HepG2 (cell line): Measurements from ENCODE around the gene CEP68. TPM values are rescaled to one million over a fixed set of nuclear protein-coding genes. Genes with fewer than 3 reads are reported as not detected.
A peak's percentile ranks its signal among the peaks of the same experiment; 100 is the strongest.

Experiments
- ATAC-seq: fragments of 200-7000 bp; cut with Tn5 transposase; 3 replicates; pipeline ENCODE4 v1.9.1; 2020; ENCODE audit warnings: mild to moderate bottlenecking, moderate library complexity
- BruUV-seq: library from RNA; stranded (reverse); fragments of 400-500 nt; replicated peaks from 2 replicates; lab custom pipeline; 2021; lab: Mats Ljungman, UMichigan
- CTCF ChIA-PET: fragments of 300-600 bp; formaldehyde crosslinking; extraction: SDS; loops from one replicate; lab custom pipeline; 2021; ENCODE audit warnings: low total read pairs, inconsistent platforms, low intra/inter-chr PET ratio; lab: Yijun Ruan, JAX
- POLR2A ChIA-PET: fragments of 350-600 bp; sonication (Branson Sonifier 250); formaldehyde crosslinking; loops from one replicate; lab custom pipeline; 2020; ENCODE audit warnings: antibody characterized with exemption, inconsistent platforms; lab: Yijun Ruan, JAX
- DNase-seq: peaks from one replicate; pipeline ENCODE4 v3.0.0-alpha.2; 2015; ENCODE audit warnings: low spot score
- FAIRE-seq: peaks from 3 replicates; lab custom pipeline; 2011; peaks lifted over from hg19 to GRCh38; lab: Jason Lieb, UNC
- H2AFZ ChIP-seq: one replicate; pipeline ENCODE4 v1.6.1; 2011; ENCODE audit warnings: low read length, inconsistent platforms
- H3K27ac ChIP-seq: fragments of 300-600 bp; 3 replicates; pipeline ENCODE4 v1.8.0; 2011; ENCODE audit warnings: mixed run types, mild to moderate bottlenecking, mixed read lengths, low read length, inconsistent platforms; ENCODE audit not compliant: insufficient read depth; ENCODE audit errors: extremely low read length
- H3K27me3 ChIP-seq, 2 experiments: fragments of 200-600 bp in 1 of 2; 2 replicates in 1 of 2; 3 replicates in 1 of 2; pipeline versions ENCODE4 v1.6.0 to v1.8.0; 2011; ENCODE audit warnings: low read length in 2 of 2, mild to moderate bottlenecking in 2 of 2, moderate library complexity in 2 of 2, inconsistent platforms in 1 of 2; ENCODE audit not compliant: insufficient read depth in 2 of 2, control insufficient read depth in 1 of 2
- H3K36me3 ChIP-seq, 2 experiments: fragments of 200-600 bp in 1 of 2; replicated peaks in 1 of 2; 2 replicates in 1 of 2; 3 replicates in 1 of 2; pipeline versions ENCODE4 v1.5.1 to v1.8.0; 2011; ENCODE audit warnings: low read length in 2 of 2, inconsistent platforms in 1 of 2; ENCODE audit not compliant: insufficient read depth in 2 of 2, control insufficient read depth in 1 of 2
- H3K4me1 ChIP-seq: 2 replicates; pipeline ENCODE4 v1.5.1; 2012; ENCODE audit warnings: low read length, inconsistent platforms; ENCODE audit not compliant: insufficient read depth
- H3K4me2 ChIP-seq: 2 replicates; pipeline ENCODE4 v1.6.0; 2011; ENCODE audit warnings: low read depth, low read length, inconsistent platforms
- H3K4me3 ChIP-seq, 3 experiments: fragments of 200-600 bp in 1 of 3; sonication (generic), shearing (Covaris generic) in 1 of 3; replicated peaks in 1 of 3; 2 replicates each; pipeline ENCODE4 v1.5.1; 2011 to 2016; ENCODE audit warnings: low read length in 3 of 3, inconsistent platforms in 2 of 3, low read depth in 2 of 3, mild to moderate bottlenecking in 2 of 3, control low read depth in 1 of 3, mixed read lengths in 1 of 3; ENCODE audit not compliant: insufficient read depth in 1 of 3
- H3K79me2 ChIP-seq: one replicate; pipeline ENCODE4 v1.6.1; 2011; ENCODE audit warnings: low read length, inconsistent platforms; ENCODE audit not compliant: insufficient read depth
- H3K9ac ChIP-seq: 2 replicates; pipeline ENCODE4 v1.6.0; 2011; ENCODE audit warnings: mild to moderate bottlenecking, low read depth, low read length, inconsistent platforms; ENCODE audit not compliant: insufficient read depth
- H3K9me3 ChIP-seq: 2 replicates; pipeline ENCODE4 v1.5.1; 2012; ENCODE audit warnings: mild to moderate bottlenecking, low read length
- H4K20me1 ChIP-seq: 2 replicates; pipeline ENCODE4 v1.6.0; 2011; ENCODE audit warnings: inconsistent platforms, mild to moderate bottlenecking, low read length, moderate library complexity; ENCODE audit not compliant: insufficient read depth
- ATF5 ChIP-seq: sonication (generic); formaldehyde crosslinking; IDR thresholded peaks from 2 replicates; pipeline ENCODE4 v1.4.0; 2020; ENCODE audit warnings: mild to moderate bottlenecking, low read depth, missing genetic modification reagents
- ATF7-NPFF ChIP-seq: sonication (generic); formaldehyde crosslinking; IDR thresholded peaks from 2 replicates; pipeline ENCODE4 v1.8.1; 2023; ENCODE audit warnings: mild to moderate bottlenecking, low read depth, missing genetic modification reagents, moderate library complexity
- CERS6 ChIP-seq: sonication (generic); formaldehyde crosslinking; IDR thresholded peaks from 2 replicates; pipeline ENCODE4 v1.5.0; 2020; ENCODE audit warnings: missing genetic modification reagents
- DNMT3B ChIP-seq: conservative IDR thresholded peaks from 2 replicates; pipeline ENCODE4 v1.6.1; 2016; ENCODE audit warnings: missing biosample characterization, control low read depth
- FOSL1 ChIP-seq: sonication (generic); formaldehyde crosslinking; IDR thresholded peaks from 2 replicates; pipeline ENCODE4 v1.9.0; 2021; ENCODE audit warnings: missing genetic modification reagents, borderline replicate concordance
- FOXJ3 ChIP-seq: sonication (generic); formaldehyde crosslinking; IDR thresholded peaks from 2 replicates; pipeline ENCODE4 v1.4.0; 2020; ENCODE audit warnings: missing genetic modification reagents, mild to moderate bottlenecking, borderline replicate concordance
- GTF2F1 ChIP-seq: fragments of 150-350 bp; IDR thresholded peaks from 2 replicates; pipeline ENCODE4 v1.6.1; 2014; ENCODE audit warnings: low read length
- HNRNPH1 ChIP-seq: fragments of 200-400 bp; formaldehyde crosslinking; optimal IDR thresholded peaks from 2 replicates; pipeline ENCODE3; 2017; ENCODE audit warnings: mild to moderate bottlenecking, low read depth, low read length
- KDM4B ChIP-seq: sonication (generic); formaldehyde crosslinking; IDR thresholded peaks from 2 replicates; pipeline ENCODE4 v1.4.0; 2020; ENCODE audit warnings: missing genetic modification reagents
- KLF16 ChIP-seq, 2 experiments: sonication (generic) in 1 of 2; formaldehyde crosslinking in 1 of 2; IDR thresholded peaks; 2 replicates each; pipeline versions ENCODE4 v1.6.1 to v1.8.0; 2016 to 2023; ENCODE audit warnings: missing genetic modification reagents in 2 of 2, missing compliant biosample characterization in 1 of 2
- NR0B2 ChIP-seq: sonication (generic); formaldehyde crosslinking; IDR thresholded peaks from 2 replicates; pipeline ENCODE4 v1.4.0; 2020; ENCODE audit warnings: mild to moderate bottlenecking, missing genetic modification reagents
- SETDB1 ChIP-seq: sonication (generic); formaldehyde crosslinking; IDR thresholded peaks from 2 replicates; pipeline ENCODE4 v1.5.1; 2020; ENCODE audit warnings: missing genetic modification reagents, mild to moderate bottlenecking, borderline replicate concordance
- SP140L ChIP-seq: sonication (generic); formaldehyde crosslinking; IDR thresholded peaks from 2 replicates; pipeline ENCODE4 v1.4.0; 2020; ENCODE audit warnings: missing genetic modification reagents, borderline replicate concordance
- SSRP1 ChIP-seq: IDR thresholded peaks from 2 replicates; pipeline ENCODE4 v1.6.1; 2016; ENCODE audit warnings: control low read depth
- SUZ12 ChIP-seq: fragments of 150-350 bp; IDR thresholded peaks from 2 replicates; pipeline ENCODE4 v1.6.1; 2014; ENCODE audit warnings: low read depth, low read length
- TEF ChIP-seq: sonication (generic); formaldehyde crosslinking; IDR thresholded peaks from 2 replicates; pipeline ENCODE4 v1.5.0; 2020; ENCODE audit warnings: missing genetic modification reagents
- ZFP36L2 ChIP-seq: sonication (generic); formaldehyde crosslinking; IDR thresholded peaks from 2 replicates; pipeline ENCODE4 v1.4.0; 2020; ENCODE audit warnings: missing genetic modification reagents
- ZMAT3 ChIP-seq: sonication (generic); formaldehyde crosslinking; conservative IDR thresholded peaks from 2 replicates; pipeline ENCODE4 v1.7.0; 2021; ENCODE audit warnings: missing genetic modification reagents
- ZNF501 ChIP-seq: sonication (generic); formaldehyde crosslinking; IDR thresholded peaks from 2 replicates; pipeline ENCODE4 v1.5.1; 2020; ENCODE audit warnings: mild to moderate bottlenecking, moderate library complexity, missing genetic modification reagents
- ZNF605 ChIP-seq: sonication (generic); formaldehyde crosslinking; IDR thresholded peaks from 2 replicates; pipeline ENCODE4 v1.8.0; 2022; ENCODE audit warnings: mild to moderate bottlenecking, missing genetic modification reagents
- ZNF761 ChIP-seq: sonication (generic); formaldehyde crosslinking; conservative IDR thresholded peaks from 2 replicates; pipeline ENCODE4 v1.4.0; 2020; ENCODE audit warnings: mild to moderate bottlenecking, missing genetic modification reagents
- ZNF790 ChIP-seq: sonication (generic); formaldehyde crosslinking; IDR thresholded peaks from 2 replicates; pipeline ENCODE4 v1.8.0; 2022; ENCODE audit warnings: missing genetic modification reagents, mild to moderate bottlenecking, borderline replicate concordance
- ZUFSP ChIP-seq: sonication (generic); formaldehyde crosslinking; IDR thresholded peaks from 2 replicates; pipeline ENCODE4 v1.9.0; 2021; ENCODE audit warnings: missing genetic modification reagents, mild to moderate bottlenecking, borderline replicate concordance
- WGBS: methylation state at CpG from one replicate; pipeline ENCODE4 v1.1.6; 2017; ENCODE audit warnings: low lambda C conversion rate; 5-methylcytosine and 5-hydroxymethylcytosine counted together
- in situ Hi-C: cut with HindIII; loops from 2 replicates; pipeline ENCODE4 v1.10.0; 2017; ENCODE audit warnings: low pct_unique_long_range_greater_than_20kb; ENCODE audit not compliant: extremely low pct_ligation_motif_present
- intact Hi-C: fragments of 100-400 bp; cut with micrococcal nuclease; formaldehyde crosslinking; loops from one replicate; pipeline ENCODE4 v1.10.0; 2022; ENCODE audit not compliant: unreplicated experiment
- polyA plus RNA-seq, 8 experiments: library from polyadenylated mRNA; depleted of rRNA in 3 of 8; stranded (reverse) in 7 of 8; unstranded in 1 of 8; fragments of >200 nt; fragmentation: Illumina TruSeq in 4 of 8; extraction: Trizol in 4 of 8; gene quantifications; 2 replicates each; pipeline versions ENCODE4 v1.2.1 to v1.2.3, GENCODE V29; 2011 to 2016; ENCODE audit warnings: low read depth in 4 of 8, missing spikeins in 1 of 8, mixed read lengths in 1 of 8; ENCODE audit not compliant: insufficient read depth in 1 of 8
- total RNA-seq, 5 experiments: library from RNA; depleted of rRNA; stranded (reverse); fragments of >200 nt; fragmentation: Illumina TruSeq; extraction: Trizol; gene quantifications; 2 replicates each; pipeline ENCODE4 v1.2.3, GENCODE V29; 2016; ENCODE audit warnings: low read depth in 1 of 5

The CEP68 gene
- total and polyA plus RNA-seq, 2 of the 13 experiments (the other 11 are each of a cell fraction or from before 2014, with no cell fraction given): 5.7 to 9.3 TPM

- in situ Hi-C loops (loop anchor here (25.0 kb wide), 1 partner anchor 493 kb away; no protein-coding TSS in a partner anchor), intact Hi-C loops (no loop called here)
- Histone ChIP-seq H3K36me3 (peaks cover 35 to 52% of the 10 kb centered on the region in 2 experiments), H3K79me2 (peaks cover 29% of the 10 kb centered on the region), H3K4me2 (no peak overlapping the region), H3K9ac (no peak overlapping the region), H3K27ac (peak overlapping the region; percentile 32), H2AFZ (no peak overlapping the region), H3K9me3 (no peaks in the 10 kb centered on the region), H4K20me1 (no peaks in the 10 kb centered on the region; the same call in 1 of the 2 replicates), H3K4me3 (no peak overlapping the region), H3K4me1 (peaks cover 46% of the 10 kb centered on the region), H3K27me3 (no peaks in the 10 kb centered on the region)
- FAIRE-seq (no peak), ATAC-seq (no peak), DNase-seq (no peak)
- POLR2A ChIA-PET: interaction anchor here (5.4 kb wide), 1 partner anchor 14 kb away, joined by 35 read pairs; the partner anchor contains the start of gene CEP68
- WGBS: 98% methylated on average over 6 of the region's 6 CpGs
- BruUV-seq: no TSS peak
- CTCF ChIA-PET: no interaction called here
- TF ChIP-seq SSRP1 (CRISPR knock-in tag) (0 out of 2 replicates have a peak, but pooled peaks have one; percentile 5), ZNF501 (CRISPR knock-in tag) (0 out of 2 replicates have a peak, but pooled peaks have one; percentile 10), ATF5 (no peak), NR0B2 (CRISPR knock-in tag) (no peak), ZUFSP (no peak), ZMAT3 (CRISPR knock-in tag) (no peak), CERS6 (CRISPR knock-in tag) (no peak), DNMT3B (CRISPR knock-in tag) (no peak), ATF7-NPFF (CRISPR knock-in tag) (no peak), ZNF761 (CRISPR knock-in tag) (no peak), ZNF605 (CRISPR knock-in tag) (0 out of 2 replicates have a peak, but pooled peaks have one; percentile 25), KLF16 (CRISPR knock-in tag; IDR thresholded peaks at IDR 0.05) (no peak), TEF (CRISPR knock-in tag) (no peak), SUZ12 (no peak), FOSL1 (CRISPR knock-in tag) (no peak), ZNF790 (CRISPR knock-in tag) (no peak), HNRNPH1 (no peak), KDM4B (CRISPR knock-in tag) (no peak), ZFP36L2 (CRISPR knock-in tag) (no peak), FOXJ3 (CRISPR knock-in tag) (no peak), GTF2F1 (no peak), SP140L (CRISPR knock-in tag) (no peak), SETDB1 (CRISPR knock-in tag) (no peak)
Measured at GRCh38 chr2:65069439-65069824, 13.2 kb downstream of the CEP68 start.
